GM19328 (cell line): ENCODE measurements around the gene PDCD1.
"Not testable (repeated sequence)": the region's sequence is repeated elsewhere in the genome, so short reads cannot be mapped to it uniquely, and the experiment has no call there.

Experiments
- ATAC-seq: cut with Tn5 transposase; IDR thresholded peaks from one replicate; pipeline ENCODE4 v1.9.1; 2021; ENCODE audit warnings: mild to moderate bottlenecking, moderate library complexity; ENCODE audit not compliant: unreplicated experiment

Gene PDCD1

GRCh38 chr2:241802421-241803318, 56.0 kb downstream of the PDCD1 start:
- ATAC-seq, result no peak

GRCh38 chr2:241801611-241802420, 56.9 kb downstream of the PDCD1 start:
- no peak for ATAC-seq

- not testable (repeated sequence) for ATAC-seq
Measured at GRCh38 chr2:241800198-241800903, 58.3 kb downstream of the PDCD1 start.
